Kidney epithelial cell (primary cell): ENCODE measurements around the gene TMEM59L. TPM values are rescaled to one million over a fixed set of nuclear protein-coding genes. Genes with fewer than 3 reads are reported as not detected.

Experiments used
- DNase-seq: peaks from one replicate; pipeline ENCODE4 v3.0.0-alpha.2; 2010; ENCODE audit warnings: low read depth
- H3K27me3 ChIP-seq: 2 replicates; pipeline ENCODE4 v1.6.0; 2011; ENCODE audit warnings: low read length; ENCODE audit not compliant: control insufficient read depth, insufficient read depth
- H3K36me3 ChIP-seq: 2 replicates; pipeline ENCODE4 v1.5.1; 2011; ENCODE audit warnings: low read length; ENCODE audit not compliant: control insufficient read depth, insufficient read depth
- H3K4me3 ChIP-seq: 2 replicates; pipeline ENCODE4 v1.5.1; 2011; ENCODE audit warnings: low read depth, mild to moderate bottlenecking, control low read depth, low read length
- CTCF ChIP-seq: IDR thresholded peaks from 2 replicates; pipeline ENCODE4 v1.5.1; 2011; ENCODE audit warnings: mild to moderate bottlenecking, moderate library complexity, low read length, control low read depth, inconsistent platforms; ENCODE audit not compliant: insufficient read depth, poor library complexity, severe bottlenecking
- total RNA-seq: library from RNA; depleted of rRNA; stranded (reverse); fragments of >200 nt; gene quantifications from 2 replicates; pipeline ENCODE4 v1.2.3, GENCODE V29; 2015

The TMEM59L gene
- total RNA-seq, 1 donor from 2014 or later: 3.8 TPM

GRCh38 chr19:18669883-18670282 is 57.2 kb downstream of the TMEM59L start:
- DNase-seq: no peak
- Histone ChIP-seq H3K27me3 (no peaks in the 10 kb centered on the region), H3K36me3 (no peaks in the 10 kb centered on the region), H3K4me3 (no peak overlapping the region)
- no peak for TF ChIP-seq CTCF

- Histone ChIP-seq H3K4me3 (no peak overlapping the region), H3K36me3 (no peaks in the 10 kb centered on the region), H3K27me3 (no peaks in the 10 kb centered on the region)
- DNase-seq: no peak
- no peak for TF ChIP-seq CTCF
Observed at GRCh38 chr19:18670312-18670711, 57.6 kb downstream of the TMEM59L start.

Other genes with a start within 250 kb of the TMEM59L start
- 637 and 822 TPM in 2 replicates for gene GDF15, start 226.7 kb upstream of the TMEM59L start, total RNA-seq
- 0.08 and 0.14 TPM in 2 replicates for gene LRRC25, start 215.2 kb upstream of the TMEM59L start, total RNA-seq
- 92.6 and 96.2 TPM in 2 replicates for gene SSBP4, start 193.5 kb upstream of the TMEM59L start, total RNA-seq
- gene ISYNA1, start 174.7 kb upstream of the TMEM59L start, total RNA-seq: 53.9 and 59.5 TPM in 2 replicates
- 12.7 and 13.1 TPM in 2 replicates for gene ELL, start 90.8 kb upstream of the TMEM59L start, total RNA-seq
- gene FKBP8, start 69.3 kb upstream of the TMEM59L start, total RNA-seq: 253 and 291 TPM in 2 replicates
- gene KXD1, start 55.0 kb upstream of the TMEM59L start, total RNA-seq: 121 and 172 TPM in 2 replicates
- gene UBA52, start 41.0 kb upstream of the TMEM59L start, total RNA-seq: 859 and 990 TPM in 2 replicates
- gene REX1BD, start 24.1 kb upstream of the TMEM59L start, total RNA-seq: 119 and 136 TPM in 2 replicates
- 16.5 and 30.1 TPM in 2 replicates for gene CRLF1, start 6.1 kb upstream of the TMEM59L start, total RNA-seq
- 7.5 and 9.6 TPM in 2 replicates for gene KLHL26, start 24.2 kb downstream of the TMEM59L start, total RNA-seq
- 2.3 and 5.5 TPM in 2 replicates for gene CRTC1, start 70.8 kb downstream of the TMEM59L start, total RNA-seq
- not detected in 2 replicates for gene COMP, start 178.4 kb downstream of the TMEM59L start, total RNA-seq
- 71.6 and 81.1 TPM in 2 replicates for gene UPF1, start 219.1 kb downstream of the TMEM59L start, total RNA-seq